Mammary epithelial cell (primary cell): ENCODE results near the gene RAD51B.

Experiments
- CTCF ChIP-seq, 2 donors: IDR thresholded peaks in 1 of 2; conservative IDR thresholded peaks in 1 of 2; 2 replicates each; pipeline ENCODE4 v1.5.1; 2011 to 2012; ENCODE audit warnings: inconsistent platforms in 2 of 2, low read length in 2 of 2, mild to moderate bottlenecking in 2 of 2, control low read depth in 1 of 2, low read depth in 1 of 2; ENCODE audit not compliant: insufficient read depth in 1 of 2; ENCODE audit errors: extremely low read depth in 1 of 2
- EZH2 ChIP-seq: IDR thresholded peaks from 2 replicates; pipeline ENCODE4 v1.6.1; 2012; ENCODE audit warnings: low read length, inconsistent platforms, borderline replicate concordance

- TF ChIP-seq EZH2 (no peak), CTCF (conservative IDR thresholded peaks at IDR 0.05 in 1 of 2, IDR thresholded peaks at IDR 0.05 in 1 of 2; ENCODE audit: extremely low read depth in 1 of 2, insufficient read depth in 1 of 2, low read depth in 1 of 2, low read length in 2 of 2) (no peak)
Observed at GRCh38 chr14:68391311-68392014, 571.9 kb downstream of the RAD51B start.
